ENCODE results near the gene SLC9C1.

DNA sequence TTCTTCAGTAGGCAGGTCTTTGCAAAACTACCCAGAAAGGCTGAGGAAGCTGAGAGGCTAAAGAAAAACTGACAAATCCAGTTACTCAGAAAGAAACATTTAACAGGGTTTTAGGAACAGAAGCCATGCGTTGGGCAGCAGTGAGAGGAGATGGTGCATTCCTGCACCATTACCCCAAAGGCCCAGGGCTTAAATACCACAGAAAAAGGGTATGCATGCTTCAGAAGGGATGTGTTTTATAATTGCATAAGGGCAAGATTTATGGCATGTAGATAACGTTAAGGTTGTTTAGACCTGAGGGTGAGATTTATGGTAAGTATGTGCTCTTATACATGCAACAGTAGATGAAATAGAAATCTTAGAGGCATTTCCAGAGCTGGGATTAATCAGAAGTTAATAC, 197.8 kb downstream of the SLC9C1 start:
- TF ChIP-seq, protein P1, sequence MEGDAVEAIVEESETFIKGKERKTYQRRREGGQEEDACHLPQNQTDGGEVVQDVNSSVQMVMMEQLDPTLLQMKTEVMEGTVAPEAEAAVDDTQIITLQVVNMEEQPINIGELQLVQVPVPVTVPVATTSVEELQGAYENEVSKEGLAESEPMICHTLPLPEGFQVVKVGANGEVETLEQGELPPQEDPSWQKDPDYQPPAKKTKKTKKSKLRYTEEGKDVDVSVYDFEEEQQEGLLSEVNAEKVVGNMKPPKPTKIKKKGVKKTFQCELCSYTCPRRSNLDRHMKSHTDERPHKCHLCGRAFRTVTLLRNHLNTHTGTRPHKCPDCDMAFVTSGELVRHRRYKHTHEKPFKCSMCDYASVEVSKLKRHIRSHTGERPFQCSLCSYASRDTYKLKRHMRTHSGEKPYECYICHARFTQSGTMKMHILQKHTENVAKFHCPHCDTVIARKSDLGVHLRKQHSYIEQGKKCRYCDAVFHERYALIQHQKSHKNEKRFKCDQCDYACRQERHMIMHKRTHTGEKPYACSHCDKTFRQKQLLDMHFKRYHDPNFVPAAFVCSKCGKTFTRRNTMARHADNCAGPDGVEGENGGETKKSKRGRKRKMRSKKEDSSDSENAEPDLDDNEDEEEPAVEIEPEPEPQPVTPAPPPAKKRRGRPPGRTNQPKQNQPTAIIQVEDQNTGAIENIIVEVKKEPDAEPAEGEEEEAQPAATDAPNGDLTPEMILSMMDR (IDR thresholded peaks at IDR 0.05) = no peak
- TF ChIP-seq POLR2AphosphoS5 (IDR thresholded peaks at IDR 0.05) (no peak), POLR2A (IDR thresholded peaks at IDR 0.05) (no peak), EP300 (IDR thresholded peaks at IDR 0.05) (no peak)

All from sigmoid colon (tissue), 4 donors.